Fibroblast of lung (primary cell): ENCODE measurements around the gene CX3CR1.

ENCODE experiments used
- CTCF ChIP-seq, 2 donors: IDR thresholded peaks in 1 of 2; conservative IDR thresholded peaks in 1 of 2; 1 replicate in 1 of 2; 2 replicates in 1 of 2; pipeline ENCODE4 v1.5.1; 2011 to 2012; ENCODE audit warnings: low read length in 2 of 2, control low read depth in 1 of 2, inconsistent platforms in 1 of 2, low read depth in 1 of 2, mild to moderate bottlenecking in 1 of 2
- EZH2 ChIP-seq: IDR thresholded peaks from 2 replicates; pipeline ENCODE4 v1.5.1; 2012; ENCODE audit warnings: low read length, control low read depth, mild to moderate bottlenecking; ENCODE audit errors: missing control alignments

- TF ChIP-seq CTCF (conservative IDR thresholded peaks at IDR 0.05 in 1 of 2, IDR thresholded peaks at IDR 0.05 in 1 of 2; ENCODE audit: low read depth in 1 of 2, low read length in 2 of 2) (no peak), EZH2 (no peak)
Measured at GRCh38 chr3:39213613-39214012, 66.2 kb downstream of the CX3CR1 start.
